ENCODE data around the gene MPRIP. TPM values are rescaled to one million over a fixed set of nuclear protein-coding genes. Genes with fewer than 3 reads are reported as not detected.

MPRIP gene
- total and polyA plus RNA-seq, 8 donors = 80.2 to 518 (median 190) TPM

- no peaks in the 10 kb centered on the region for H3K9me3 ChIP-seq
- WGBS, 5 donors = 83 to 90% (median 88%) methylated on average over 10 to 11 of the region's 11 CpGs
- H3K27me3 ChIP-seq = no peaks in the 10 kb centered on the region
- no peak for DNase-seq
- TF ChIP-seq EP300 (IDR thresholded peaks at IDR 0.05) = no peak
- TF ChIP-seq POLR2AphosphoS5 (IDR thresholded peaks at IDR 0.05) = no peak
- no peak for TF ChIP-seq CTCF (IDR thresholded peaks at IDR 0.05)
- no peak for TF ChIP-seq POLR2A (IDR thresholded peaks at IDR 0.05)
- intact Hi-C loops (cut with DNase I; ENCODE audit: low total_unique reads) = loop anchor here (10.0 kb wide), 1 partner anchor 138 kb away; no protein-coding TSS in a partner anchor
- H3K4me1 ChIP-seq = peaks cover 0 to 21% (median 7%) of the 10 kb centered on the region in 4 donors
- H3K36me3 ChIP-seq = peaks cover 89 to 100% (median 100%) of the 10 kb centered on the region in 4 donors
- no peak overlapping the region for H3K27ac ChIP-seq
- no peak overlapping the region for H3K4me3 ChIP-seq
These were observed 100.3 kb downstream of the MPRIP start for GRCh38 chr17:17142556-17142955.

- Histone ChIP-seq H3K9me3 (no peaks in the 10 kb centered on the region), H3K27me3 (no peaks in the 10 kb centered on the region), H3K4me3 (no peak overlapping the region), H3K4me1 (peaks cover 0 to 21% (median 7%) of the 10 kb centered on the region in 4 donors), H3K27ac (no peak overlapping the region), H3K36me3 (peaks cover 86 to 100% (median 100%) of the 10 kb centered on the region in 4 donors)
- intact Hi-C loops (cut with DNase I; ENCODE audit: low total_unique reads) = loop anchor here (10.0 kb wide), 1 partner anchor 139 kb away; no protein-coding TSS in a partner anchor
- 90 to 96% (median 90%) methylated on average over 14 to 19 of the region's 19 CpGs for WGBS, 5 donors
- DNase-seq = no peak
- TF ChIP-seq CTCF (IDR thresholded peaks at IDR 0.05) (no peak), EP300 (IDR thresholded peaks at IDR 0.05) (no peak), POLR2AphosphoS5 (IDR thresholded peaks at IDR 0.05) (no peak), POLR2A (IDR thresholded peaks at IDR 0.05) (no peak)
These were observed 101.2 kb downstream of the MPRIP start for GRCh38 chr17:17143501-17143900.

- H3K36me3 ChIP-seq = peaks cover 80 to 100% (median 100%) of the 10 kb centered on the region in 4 donors
- intact Hi-C loops (cut with DNase I; ENCODE audit: low total_unique reads) = loop anchor here (10.0 kb wide), 1 partner anchor 139 kb away; no protein-coding TSS in a partner anchor
- TF ChIP-seq POLR2A (IDR thresholded peaks at IDR 0.05) = no peak
- TF ChIP-seq POLR2AphosphoS5 (IDR thresholded peaks at IDR 0.05) = no peak
- TF ChIP-seq CTCF (IDR thresholded peaks at IDR 0.05) = no peak
- no peak for TF ChIP-seq EP300 (IDR thresholded peaks at IDR 0.05)
These were observed 101.8 kb downstream of the MPRIP start for GRCh38 chr17:17144061-17144460.

GRCh38 chr17:17144916-17145665 is 102.8 kb downstream of the MPRIP start:
- DNase-seq = no peak
- Histone ChIP-seq H3K27me3 (no peaks in the 10 kb centered on the region), H3K4me1 (peaks cover 0 to 17% (median 6%) of the 10 kb centered on the region in 4 donors), H3K27ac (no peak overlapping the region), H3K9me3 (no peaks in the 10 kb centered on the region), H3K4me3 (no peak overlapping the region), H3K36me3 (peaks cover 76 to 98% (median 97%) of the 10 kb centered on the region in 4 donors)
- whole genome bisulfite sequencing, 5 donors = 76 to 82% (median 77%) methylated on average over 9 to 13 of the region's 13 CpGs
- intact Hi-C loops (cut with DNase I; ENCODE audit: low total_unique reads) = loop anchor here (10.0 kb wide), 1 partner anchor 140 kb away; no protein-coding TSS in a partner anchor
- no peak for TF ChIP-seq POLR2AphosphoS5 (IDR thresholded peaks at IDR 0.05)
- TF ChIP-seq POLR2A (IDR thresholded peaks at IDR 0.05) = no peak
- no peak for TF ChIP-seq EP300 (IDR thresholded peaks at IDR 0.05)
- no peak for TF ChIP-seq CTCF (IDR thresholded peaks at IDR 0.05)

More at GRCh38 chr17:17144061-17144460, 101.8 kb downstream of the MPRIP start:
- Histone ChIP-seq H3K4me1 (peaks cover 0 to 21% (median 7%) of the 10 kb centered on the region in 4 donors), H3K27ac (no peak overlapping the region), H3K9me3 (no peaks in the 10 kb centered on the region), H3K27me3 (no peaks in the 10 kb centered on the region), H3K4me3 (no peak overlapping the region)
- WGBS, 5 donors = 93 to 100% (median 95%) methylated on average over 3 to 4 of the region's 4 CpGs
- DNase-seq = no peak
